Mammary epithelial cell (primary cell): Measurements from ENCODE around the gene UVRAG.

ENCODE experiments used
- CTCF ChIP-seq, 2 donors: IDR thresholded peaks in 1 of 2; conservative IDR thresholded peaks in 1 of 2; 2 replicates each; pipeline ENCODE4 v1.5.1; 2011 to 2012; ENCODE audit warnings: inconsistent platforms in 2 of 2, low read length in 2 of 2, mild to moderate bottlenecking in 2 of 2, control low read depth in 1 of 2, low read depth in 1 of 2; ENCODE audit not compliant: insufficient read depth in 1 of 2; ENCODE audit errors: extremely low read depth in 1 of 2
- EZH2 ChIP-seq: IDR thresholded peaks from 2 replicates; pipeline ENCODE4 v1.6.1; 2012; ENCODE audit warnings: low read length, inconsistent platforms, borderline replicate concordance

GRCh38 chr11:76047231-76047630 lies 232.2 kb downstream of the UVRAG start:
- no peak for TF ChIP-seq CTCF (conservative IDR thresholded peaks at IDR 0.05 in 1 of 2, IDR thresholded peaks at IDR 0.05 in 1 of 2; ENCODE audit: extremely low read depth in 1 of 2, insufficient read depth in 1 of 2, low read depth in 1 of 2, low read length in 2 of 2)
- TF ChIP-seq EZH2 = no peak
